ENCODE results near the gene ABR.
A peak's percentile ranks its signal among the peaks of the same experiment; 100 is the strongest.

The ABR gene

GRCh38 chr17:1037238-1037879, 142.4 kb downstream of the ABR start:
- H3K4me2 ChIP-seq (ENCODE audit: low read length, poor library complexity, severe bottlenecking): no peak overlapping the region
- WGBS: 82% methylated on average over 18 of the region's 19 CpGs

GRCh38 chr17:1036845-1037237, 142.9 kb downstream of the ABR start:
- Histone ChIP-seq H3K4me2 (ENCODE audit: low read length, poor library complexity, severe bottlenecking) (no peak overlapping the region), H3K14ac (ENCODE audit: low read length in 2 of 2) (no peak overlapping the region), H3K18ac (ENCODE audit: low read depth in 1 of 2, low read length in 2 of 2) (no peak overlapping the region), H3K27me3 (ENCODE audit: control insufficient read depth in 1 of 2, insufficient read depth in 1 of 2, low read length in 2 of 2) (no peaks in the 10 kb centered on the region), H3K23ac (ENCODE audit: low read length in 2 of 2) (no peak overlapping the region), H2BK15ac (ENCODE audit: low read depth, poor library complexity, severe bottlenecking) (no peak overlapping the region), H2BK120ac (ENCODE audit: low read depth, low read length) (no peak overlapping the region), H2AK5ac (ENCODE audit: low read length, severe bottlenecking) (no peak overlapping the region), H2BK12ac (ENCODE audit: low read length in 2 of 2) (no peak overlapping the region), H4K8ac (ENCODE audit: low read length) (no peak overlapping the region), H4K91ac (ENCODE audit: low read length) (no peak overlapping the region), H3K36me3 (ENCODE audit: control insufficient read depth in 1 of 2, insufficient read depth in 2 of 2, low read depth in 1 of 2, low read length in 2 of 2) (peaks cover 40 to 85% of the 10 kb centered on the region in 2 experiments), H3K4ac (ENCODE audit: low read depth in 1 of 2, low read length in 2 of 2) (no peak overlapping the region), H3K79me1 (replicated peaks; ENCODE audit: low read length, poor library complexity, severe bottlenecking) (peaks cover 46% of the 10 kb centered on the region), H3K4me3 (ENCODE audit: insufficient read depth in 1 of 2, low read depth in 1 of 2, low read length in 2 of 2) (peak overlapping the region in 1 of 2 experiments; percentile 9), H2BK5ac (ENCODE audit: low read depth, low read length, poor library complexity, severe bottlenecking) (no peak overlapping the region), H3K9me3 (ENCODE audit: control insufficient read depth, low read length) (no peaks in the 10 kb centered on the region), H2AFZ (ENCODE audit: low read depth, low read length) (no peak overlapping the region), H3K4me1 (ENCODE audit: control insufficient read depth, insufficient read depth, low read depth, low read length) (peaks cover 39% of the 10 kb centered on the region), H3K27ac (ENCODE audit: low read length, poor library complexity, severe bottlenecking) (no peak overlapping the region), H3K9ac (ENCODE audit: low read length) (no peak overlapping the region)
- WGBS: 100% methylated on average over 2 of the region's 2 CpGs
- DNase-seq: no peak

More at GRCh38 chr17:1037238-1037879, 142.4 kb downstream of the ABR start:
- H2BK5ac ChIP-seq (ENCODE audit: low read depth, low read length, poor library complexity, severe bottlenecking): no peak overlapping the region
- H3K27ac ChIP-seq (ENCODE audit: low read length, poor library complexity, severe bottlenecking): no peak overlapping the region
- H3K79me1 ChIP-seq (replicated peaks; ENCODE audit: low read length, poor library complexity, severe bottlenecking): peaks cover 49% of the 10 kb centered on the region
- no peak overlapping the region for H3K14ac ChIP-seq (ENCODE audit: low read length in 2 of 2)
- no peak overlapping the region for H2BK12ac ChIP-seq (ENCODE audit: low read length in 2 of 2)
- H3K9me3 ChIP-seq (ENCODE audit: control insufficient read depth, low read length): no peaks in the 10 kb centered on the region
- no peak overlapping the region for H4K8ac ChIP-seq (ENCODE audit: low read length)
- H2BK120ac ChIP-seq (ENCODE audit: low read depth, low read length): no peak overlapping the region
- no peaks in the 10 kb centered on the region for H3K27me3 ChIP-seq (ENCODE audit: control insufficient read depth in 1 of 2, insufficient read depth in 1 of 2, low read length in 2 of 2)
- H3K4me1 ChIP-seq (ENCODE audit: control insufficient read depth, insufficient read depth, low read depth, low read length): peaks cover 34% of the 10 kb centered on the region
- no peak overlapping the region for H3K4ac ChIP-seq (ENCODE audit: low read depth in 1 of 2, low read length in 2 of 2)
- peak overlapping the region; percentile 35 for H4K91ac ChIP-seq (ENCODE audit: low read length)
- no peak overlapping the region for H3K23ac ChIP-seq (ENCODE audit: low read length in 2 of 2)
- H3K4me3 ChIP-seq (ENCODE audit: insufficient read depth in 1 of 2, low read depth in 1 of 2, low read length in 2 of 2): peak overlapping the region in 1 of 2 experiments; percentile 9
- no peak for DNase-seq
- H3K9ac ChIP-seq (ENCODE audit: low read length): no peak overlapping the region
- H2AK5ac ChIP-seq (ENCODE audit: low read length, severe bottlenecking): no peak overlapping the region
- no peak overlapping the region for H3K18ac ChIP-seq (ENCODE audit: low read depth in 1 of 2, low read length in 2 of 2)
- H3K36me3 ChIP-seq (ENCODE audit: control insufficient read depth in 1 of 2, insufficient read depth in 2 of 2, low read depth in 1 of 2, low read length in 2 of 2): peaks cover 42 to 86% of the 10 kb centered on the region in 2 experiments
- no peak overlapping the region for H2AFZ ChIP-seq (ENCODE audit: low read depth, low read length)
- H2BK15ac ChIP-seq (ENCODE audit: low read depth, poor library complexity, severe bottlenecking): no peak overlapping the region

GRCh38 chr17:1036171-1036844, 143.5 kb downstream of the ABR start:
- Histone ChIP-seq H4K8ac (ENCODE audit: low read length) (no peak overlapping the region), H3K4me2 (ENCODE audit: low read length, poor library complexity, severe bottlenecking) (no peak overlapping the region), H4K91ac (ENCODE audit: low read length) (no peak overlapping the region), H2AK5ac (ENCODE audit: low read length, severe bottlenecking) (no peak overlapping the region), H2BK5ac (ENCODE audit: low read depth, low read length, poor library complexity, severe bottlenecking) (no peak overlapping the region), H2BK12ac (ENCODE audit: low read length in 2 of 2) (no peak overlapping the region), H3K4ac (ENCODE audit: low read depth in 1 of 2, low read length in 2 of 2) (no peak overlapping the region), H3K4me1 (ENCODE audit: control insufficient read depth, insufficient read depth, low read depth, low read length) (peaks cover 42% of the 10 kb centered on the region), H3K79me1 (replicated peaks; ENCODE audit: low read length, poor library complexity, severe bottlenecking) (peaks cover 43% of the 10 kb centered on the region), H3K36me3 (ENCODE audit: control insufficient read depth in 1 of 2, insufficient read depth in 2 of 2, low read depth in 1 of 2, low read length in 2 of 2) (peaks cover 37 to 82% of the 10 kb centered on the region in 2 experiments), H3K27me3 (ENCODE audit: control insufficient read depth in 1 of 2, insufficient read depth in 1 of 2, low read length in 2 of 2) (no peaks in the 10 kb centered on the region), H2AFZ (ENCODE audit: low read depth, low read length) (no peak overlapping the region), H2BK15ac (ENCODE audit: low read depth, poor library complexity, severe bottlenecking) (no peak overlapping the region), H3K4me3 (ENCODE audit: insufficient read depth in 1 of 2, low read depth in 1 of 2, low read length in 2 of 2) (no peak overlapping the region), H3K23ac (ENCODE audit: low read length in 2 of 2) (no peak overlapping the region), H3K14ac (ENCODE audit: low read length in 2 of 2) (no peak overlapping the region), H3K9me3 (ENCODE audit: control insufficient read depth, low read length) (no peaks in the 10 kb centered on the region), H3K27ac (ENCODE audit: low read length, poor library complexity, severe bottlenecking) (no peak overlapping the region), H3K9ac (ENCODE audit: low read length) (no peak overlapping the region), H3K18ac (ENCODE audit: low read depth in 1 of 2, low read length in 2 of 2) (no peak overlapping the region), H2BK120ac (ENCODE audit: low read depth, low read length) (no peak overlapping the region)
- 93% methylated on average over 24 of the region's 24 CpGs for WGBS
- no peak for DNase-seq

- Histone ChIP-seq H4K8ac (ENCODE audit: low read length) (no peak overlapping the region), H2BK12ac (ENCODE audit: low read length in 2 of 2) (peak overlapping the region in 1 of 2 experiments; percentile 29), H3K18ac (ENCODE audit: low read depth in 1 of 2, low read length in 2 of 2) (no peak overlapping the region), H3K4ac (ENCODE audit: low read depth in 1 of 2, low read length in 2 of 2) (no peak overlapping the region), H4K91ac (ENCODE audit: low read length) (no peak overlapping the region), H3K36me3 (ENCODE audit: control insufficient read depth in 1 of 2, insufficient read depth in 2 of 2, low read depth in 1 of 2, low read length in 2 of 2) (peaks cover 34 to 81% of the 10 kb centered on the region in 2 experiments), H2BK15ac (ENCODE audit: low read depth, poor library complexity, severe bottlenecking) (no peak overlapping the region), H3K9me3 (ENCODE audit: control insufficient read depth, low read length) (no peaks in the 10 kb centered on the region), H2AFZ (ENCODE audit: low read depth, low read length) (no peak overlapping the region), H3K79me1 (replicated peaks; ENCODE audit: low read length, poor library complexity, severe bottlenecking) (peaks cover 39% of the 10 kb centered on the region), H2BK120ac (ENCODE audit: low read depth, low read length) (no peak overlapping the region), H2BK5ac (ENCODE audit: low read depth, low read length, poor library complexity, severe bottlenecking) (no peak overlapping the region), H3K4me2 (ENCODE audit: low read length, poor library complexity, severe bottlenecking) (peak overlapping the region; percentile 20), H2AK5ac (ENCODE audit: low read length, severe bottlenecking) (no peak overlapping the region), H3K4me1 (ENCODE audit: control insufficient read depth, insufficient read depth, low read depth, low read length) (peaks cover 49% of the 10 kb centered on the region), H3K14ac (ENCODE audit: low read length in 2 of 2) (no peak overlapping the region), H3K23ac (ENCODE audit: low read length in 2 of 2) (no peak overlapping the region), H3K9ac (ENCODE audit: low read length) (no peak overlapping the region), H3K27ac (ENCODE audit: low read length, poor library complexity, severe bottlenecking) (no peak overlapping the region), H3K4me3 (ENCODE audit: insufficient read depth in 1 of 2, low read depth in 1 of 2, low read length in 2 of 2) (no peak overlapping the region), H3K27me3 (ENCODE audit: control insufficient read depth in 1 of 2, insufficient read depth in 1 of 2, low read length in 2 of 2) (no peaks in the 10 kb centered on the region)
- whole genome bisulfite sequencing: 51% methylated on average over 16 of the region's 17 CpGs
- DNase-seq: peak; percentile 19
These were observed 144.1 kb downstream of the ABR start for GRCh38 chr17:1035546-1036170.
